Adrenal gland (tissue), 12 donors: ENCODE results near the gene KCNN4. TPM values are rescaled to one million over a fixed set of nuclear protein-coding genes. Genes with fewer than 3 reads are reported as not detected.
"Not testable (repeated sequence)": the region's sequence is repeated elsewhere in the genome, so short reads cannot be mapped to it uniquely, and the experiment has no call there.

Experiments
- DNase-seq, 7 donors: peaks; one replicate each; pipeline ENCODE4 v3.0.0-alpha.2; 2019 to 2020
- H3K27ac ChIP-seq, 5 donors: fragments of 200-600 bp; sonication (generic) in 4 of 5; 1 replicate in 3 of 5; 2 replicates in 2 of 5; pipeline versions ENCODE4 v1.5.1 to v1.8.0; 2016 to 2020; ENCODE audit warnings: mild to moderate bottlenecking in 1 of 5
- H3K27me3 ChIP-seq: fragments of 200-600 bp; 2 replicates; pipeline ENCODE4 v1.8.0; 2021
- H3K36me3 ChIP-seq, 2 donors: fragments of 200-600 bp; replicated peaks in 1 of 2; 1 replicate in 1 of 2; 2 replicates in 1 of 2; pipeline versions ENCODE4 v1.5.1 to v1.8.0; 2018 to 2022
- H3K4me1 ChIP-seq, 2 donors: fragments of 200-600 bp; replicated peaks in 1 of 2; 1 replicate in 1 of 2; 2 replicates in 1 of 2; pipeline versions ENCODE4 v1.5.1 to v1.8.0; 2018 to 2021
- H3K4me3 ChIP-seq, 4 donors: fragments of 200-600 bp; sonication (generic) in 3 of 4; one replicate each; pipeline ENCODE4 v1.5.1; 2016 to 2018
- H3K9me3 ChIP-seq, 3 donors: fragments of 200-600 bp; sonication (generic) in 1 of 3; replicated peaks in 1 of 3; 1 replicate in 2 of 3; 2 replicates in 1 of 3; pipeline versions ENCODE4 v1.5.1 to v1.8.0; 2016 to 2021
- CTCF ChIP-seq, 6 experiments: fragments of 450-650 bp in 4 of 6; fragments of 200-600 bp in 2 of 6; sonication (generic) in 1 of 6; IDR thresholded peaks; 1 replicate in 5 of 6; 2 replicates in 1 of 6; pipeline versions ENCODE4 v1.5.1 to v1.8.0; 2016 to 2021; ENCODE audit warnings: antibody characterized with exemption in 6 of 6, mild to moderate bottlenecking in 2 of 6, moderate library complexity in 1 of 6
- POLR2A ChIP-seq, 2 donors: fragments of 450-650 bp; IDR thresholded peaks; one replicate each; pipeline ENCODE4 v1.6.1; 2017; ENCODE audit warnings: antibody characterized with exemption in 2 of 2, mild to moderate bottlenecking in 2 of 2, moderate library complexity in 1 of 2
- WGBS, 4 donors: extraction: QIAGEN DNeasy Blood & Tissue Kit in 2 of 4; methylation state at CpG; one replicate each; pipeline versions ENCODE4 v1.1.5 to v1.1.7; 2013 to 2017; 5-methylcytosine and 5-hydroxymethylcytosine counted together
- intact Hi-C, 2 donors: fragments of 100-400 bp; cut with DNase I; formaldehyde crosslinking; loops; one replicate each; pipeline versions ENCODE4 v1.14.1 to v1.15.0; 2022 to 2023
- polyA plus RNA-seq, 3 donors: library from polyadenylated mRNA; stranded (reverse); fragments of 200-250 nt in 2 of 3; fragments of 350-450 nt in 1 of 3; fragmentation: Illumina TruSeq in 1 of 3; extraction: RNeasy Lipid Tissue Mini Kit (QIAGEN cat#74804) in 1 of 3; gene quantifications; one replicate each; pipeline ENCODE4 v1.2.3, GENCODE V29; 2013 to 2014
- total RNA-seq, 9 donors: library from RNA; depleted of rRNA in 4 of 9; stranded (reverse); fragments of >200 nt in 4 of 9; fragments of 120-200 nt in 1 of 9; fragmentation: NEBNext Ultra II Directional in 1 of 9; extraction: Animal tissue kit (Norgen Biotek cat#: 25700) in 1 of 9; gene quantifications; one replicate each; pipeline versions ENCODE4 v1.1.0 to v1.2.4, GENCODE V29; 2013 to 2023
- donor health status: healthy with polysubstance abuse.
- donor health status: Bipolar disorder and iron deficiency.
- donor health status: DM: yes; HTN: yes; CAD: no.
- donor health status: DM: no; HTN: no; CAD: no.
- donor health status: DM: no; HTN: no; CAD: no.
- donor health status: DM: yes; HTN: yes; CAD: no.

KCNN4 gene
- total and polyA plus RNA-seq, 12 donors, result 0.22 to 13.0 (median 0.56) TPM

DNA sequence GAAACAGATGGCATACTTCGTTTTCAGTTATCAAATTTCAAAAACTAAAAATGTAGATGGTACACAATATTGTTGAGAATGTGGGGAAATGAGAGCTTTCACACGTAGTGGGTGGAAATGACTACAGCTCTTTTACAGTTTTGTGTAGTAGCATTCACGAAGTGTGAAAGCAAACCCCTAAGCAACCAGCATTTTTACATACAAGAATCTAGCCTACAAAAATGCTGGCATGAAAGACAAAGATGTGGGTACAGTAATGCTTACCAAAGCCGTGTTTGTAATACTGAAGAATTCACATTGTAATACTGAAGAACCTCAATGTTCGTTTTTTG lies 40.1 kb upstream of the KCNN4 start:
- Histone ChIP-seq H3K36me3 (no peaks in the 10 kb centered on the region), H3K4me1 (peaks cover 0 to 5% of the 10 kb centered on the region in 2 donors), H3K4me3 (peak overlapping the region in 1 of 4 donors; percentile 54), H3K9me3 (no peaks in the 10 kb centered on the region), H3K27ac (no peak overlapping the region), H3K27me3 (peaks cover 10% of the 10 kb centered on the region)
- TF ChIP-seq CTCF (IDR thresholded peaks at IDR 0.05), result no peak
- no peak for TF ChIP-seq POLR2A (IDR thresholded peaks at IDR 0.05)
- no peak for DNase-seq
- intact Hi-C loops, result no loop called here
- 30 to 35% (median 34%) methylated on average over 5 of the region's 5 CpGs for WGBS, 4 donors

GRCh38 chr19:43820098-43820883 lies 39.5 kb upstream of the KCNN4 start:
- intact Hi-C loops, result no loop called here
- TF ChIP-seq CTCF (IDR thresholded peaks at IDR 0.05), result no peak
- TF ChIP-seq POLR2A (IDR thresholded peaks at IDR 0.05), result no peak
- peaks cover 10% of the 10 kb centered on the region for H3K27me3 ChIP-seq
- peak overlapping the region in 2 of 4 donors; percentile 7 to 54 for H3K4me3 ChIP-seq
- no peaks in the 10 kb centered on the region for H3K9me3 ChIP-seq
- WGBS, 4 donors, result 9 to 23% (median 14%) methylated on average over 32 to 48 of the region's 48 CpGs
- peak in 5 of 7 donors; percentile 25 to 61 (median 39) for DNase-seq
- H3K27ac ChIP-seq, result no peak overlapping the region
- no peaks in the 10 kb centered on the region for H3K36me3 ChIP-seq
- peaks cover 0 to 5% of the 10 kb centered on the region in 2 donors for H3K4me1 ChIP-seq

DNA sequence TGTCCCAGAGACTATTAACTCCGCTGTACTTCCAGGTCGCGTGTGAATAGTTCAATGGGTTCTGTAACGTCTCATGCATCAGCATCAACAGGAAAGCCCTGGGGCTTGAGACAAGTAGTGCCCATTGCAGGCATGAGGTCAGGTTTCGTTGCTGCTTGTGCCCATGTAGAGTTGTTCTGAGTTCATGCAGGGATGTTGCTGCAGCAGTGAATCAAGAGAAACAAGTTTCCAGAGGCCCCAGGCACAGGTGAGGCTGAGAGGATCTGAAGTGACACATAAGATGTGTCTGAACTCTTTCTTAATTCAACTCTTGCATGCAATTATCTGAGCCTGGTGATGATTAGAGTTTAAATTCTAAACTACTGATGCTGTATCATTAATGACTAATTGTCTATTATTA lies 37.7 kb upstream of the KCNN4 start:
- Histone ChIP-seq H3K36me3 (no peaks in the 10 kb centered on the region), H3K9me3 (no peaks in the 10 kb centered on the region), H3K4me3 (no peak overlapping the region), H3K4me1 (peaks cover 0 to 5% of the 10 kb centered on the region in 2 donors), H3K27ac (no peak overlapping the region), H3K27me3 (peaks cover 10% of the 10 kb centered on the region)
- no peak for DNase-seq
- WGBS, 4 donors, result 74 to 79% (median 78%) methylated on average over 5 of the region's 5 CpGs
- TF ChIP-seq POLR2A (IDR thresholded peaks at IDR 0.05), result no peak
- TF ChIP-seq CTCF (IDR thresholded peaks at IDR 0.05), result no peak
- intact Hi-C loops, result no loop called here

GRCh38 chr19:43817454-43817853 lies 36.7 kb upstream of the KCNN4 start:
- DNase-seq, H3K9me3 ChIP-seq, H3K4me3 ChIP-seq, H3K27ac ChIP-seq, intact Hi-C loops, H3K36me3 ChIP-seq, H3K4me1 ChIP-seq: not testable (repeated sequence)
- WGBS, 4 donors, result 83 to 100% (median 89%) methylated on average over 1 of the region's 1 CpG
- H3K27me3 ChIP-seq, result peaks cover 10% of the 10 kb centered on the region
